T-cell (primary cell): ENCODE measurements around the gene NFKBIE. TPM values are rescaled to one million over a fixed set of nuclear protein-coding genes. Genes with fewer than 3 reads are reported as not detected.

Experiments
- ATAC-seq, 4 experiments: fragments of 200-7000 bp in 3 of 4; fragments of 150-1000 bp in 1 of 4; cut with Tn5 transposase; replicated peaks in 1 of 4; 1 replicate in 3 of 4; 2 replicates in 1 of 4; pipeline ENCODE4 v1.10.0; 2021; ENCODE audit warnings: moderate library complexity in 3 of 4, mild to moderate bottlenecking in 2 of 4, moderate number of reproducible peaks in 1 of 4
- CTCF ChIA-PET, 2 donors: fragments of 300-600 bp; sonication (Branson Sonifier 250); formaldehyde crosslinking; loops; one replicate each; lab custom pipeline; 2022; ENCODE audit warnings: antibody characterized with exemption in 2 of 2; lab: Charles Lee
- POLR2A ChIA-PET, 2 donors: fragments of 300-600 bp; sonication (Branson Sonifier 250); formaldehyde crosslinking; loops; one replicate each; lab custom pipeline; 2022; ENCODE audit warnings: antibody characterized with exemption in 2 of 2; lab: Charles Lee
- DNase-seq, 35 experiments: peaks; one replicate each; pipeline versions ENCODE4 v3.0.0 to v3.0.0-alpha.2; 2013 to 2023
- H3K27ac ChIP-seq: one replicate; pipeline ENCODE4 v1.5.1; 2013; ENCODE audit warnings: low read length
- H3K27me3 ChIP-seq, 2 experiments: replicated peaks in 1 of 2; 1 replicate in 1 of 2; 2 replicates in 1 of 2; pipeline versions ENCODE4 v1.6.1 to v1.7.0; 2013; ENCODE audit warnings: low read length in 1 of 2, mixed read lengths in 1 of 2; ENCODE audit not compliant: control insufficient read depth in 2 of 2, insufficient read depth in 2 of 2; ENCODE audit errors: extremely low read depth in 1 of 2
- H3K36me3 ChIP-seq, 2 donors: 1 replicate in 1 of 2; 2 replicates in 1 of 2; pipeline versions ENCODE4 v1.6.1 to v1.7.0; 2013; ENCODE audit warnings: low read length in 1 of 2; ENCODE audit not compliant: control insufficient read depth in 2 of 2, insufficient read depth in 1 of 2; ENCODE audit errors: extremely low read depth in 1 of 2
- H3K4me1 ChIP-seq, 2 experiments: 1 replicate in 1 of 2; 2 replicates in 1 of 2; pipeline versions ENCODE4 v1.6.1 to v1.7.0; 2013; ENCODE audit warnings: low read length in 2 of 2, mixed read lengths in 1 of 2; ENCODE audit not compliant: insufficient read depth in 2 of 2, control insufficient read depth in 1 of 2; ENCODE audit errors: extremely low read depth in 1 of 2
- H3K4me3 ChIP-seq, 2 donors: 1 replicate in 1 of 2; 2 replicates in 1 of 2; pipeline versions ENCODE4 v1.5.1 to v1.7.0; 2013; ENCODE audit warnings: mild to moderate bottlenecking in 2 of 2, low read length in 1 of 2, moderate library complexity in 1 of 2; ENCODE audit not compliant: control insufficient read depth in 1 of 2; ENCODE audit errors: extremely low read depth in 1 of 2
- H3K9me3 ChIP-seq: 2 replicates; pipeline ENCODE4 v1.7.0; 2013
- H3K27ac Mint-ChIP-seq, 2 donors: one replicate each; pipeline ENCODE4 v1.8.0; 2020 to 2021; ENCODE audit warnings: mild to moderate bottlenecking in 2 of 2, mixed read lengths in 2 of 2
- H3K27me3 Mint-ChIP-seq, 2 donors: one replicate each; pipeline ENCODE4 v1.8.0; 2021 to 2022; ENCODE audit warnings: mixed read lengths in 2 of 2
- H3K36me3 Mint-ChIP-seq: one replicate; pipeline ENCODE4 v1.8.0; 2021; ENCODE audit warnings: mixed read lengths
- H3K4me1 Mint-ChIP-seq, 3 donors: one replicate each; pipeline ENCODE4 v1.8.0; 2020 to 2022; ENCODE audit warnings: mixed read lengths in 3 of 3, mild to moderate bottlenecking in 1 of 3
- H3K4me3 Mint-ChIP-seq, 3 donors: one replicate each; pipeline ENCODE4 v1.8.0; 2020 to 2022; ENCODE audit warnings: mild to moderate bottlenecking in 3 of 3, mixed read lengths in 3 of 3, moderate library complexity in 3 of 3
- H3K9me3 Mint-ChIP-seq, 3 donors: one replicate each; pipeline ENCODE4 v1.8.0; 2020 to 2022; ENCODE audit warnings: mixed read lengths in 3 of 3
- WGBS: methylation state at CpG from one replicate; pipeline ENCODE4 v1.1.5; 2013; ENCODE audit warnings: missing lambda C conversion rate; ENCODE audit not compliant: insufficient coverage; 5-methylcytosine and 5-hydroxymethylcytosine counted together
- total RNA-seq, 35 experiments: library from RNA in 6 of 35; stranded (reverse) in 6 of 35; fragments of 120-200 nt in 1 of 35; gene quantifications; one replicate each; pipeline versions ENCODE4 v1.2.1 to v1.2.4 and lab custom pipeline; 2013 to 2026

The NFKBIE gene
- total RNA-seq, 5 donors from 2014 or later (not counting 1 experiment from before 2014, with no cell fraction given), result 9.9 to 35.0 (median 13.6) TPM

- Mint-ChIP-seq H3K4me3 (peak overlapping the region; percentile 88 to 95 (median 93)), H3K27ac (peak overlapping the region; percentile 90 to 98), H3K27me3 (peaks cover 0 to 3% of the 10 kb centered on the region in 2 donors), H3K4me1 (peaks cover 38 to 61% (median 48%) of the 10 kb centered on the region in 3 donors), H3K36me3 (peaks cover 11% of the 10 kb centered on the region), H3K9me3 (no peaks in the 10 kb centered on the region)
- DNase-seq, result peak in 12 of 35 experiments; percentile 5 to 76 (median 34)
- ChIA-PET CTCF (interaction anchor here in 1 of 2 donors (0.9 to 2.4 kb wide), 2 partner anchors 16 to 22 kb away, joined by 3 to 6 read pairs; no protein-coding TSS in a partner anchor), POLR2A (interaction anchor here in 1 of 2 donors (0.5 kb wide), 1 partner anchor 42 kb away, joined by 3 read pairs; no protein-coding TSS in a partner anchor)
- Histone ChIP-seq H3K4me3 (peak overlapping the region; percentile 79 to 82), H3K4me1 (peaks cover 17 to 41% of the 10 kb centered on the region in 2 experiments), H3K27ac (peak overlapping the region; percentile 87), H3K9me3 (no peaks in the 10 kb centered on the region), H3K36me3 (peaks cover 0 to 23% of the 10 kb centered on the region in 2 donors), H3K27me3 (peaks cover 0 to 6% of the 10 kb centered on the region in 2 experiments)
- ATAC-seq, result peak in 1 of 4 experiments; percentile 15
- WGBS, result 12% methylated on average over 6 of the region's 9 CpGs
Measured at GRCh38 chr6:44263354-44264100, 1.8 kb downstream of the NFKBIE start.

- 0% methylated on average over 1 of the region's 7 CpGs for WGBS
- POLR2A ChIA-PET, result interaction anchor here (0.5 to 1.0 kb wide), 3 partner anchors 15 to 41 kb away, joined by 3 read pairs; no protein-coding TSS in a partner anchor
- CTCF ChIA-PET, result interaction anchor here in 1 of 2 donors (1.5 to 2.4 kb wide), 2 partner anchors 11 to 15 kb away, joined by 6 to 7 read pairs; no protein-coding TSS in a partner anchor
- Histone ChIP-seq H3K36me3 (peaks cover 0 to 26% of the 10 kb centered on the region in 2 donors), H3K27me3 (no peaks in the 10 kb centered on the region), H3K4me3 (peak overlapping the region; percentile 7 to 82), H3K27ac (peak overlapping the region; percentile 87), H3K4me1 (peaks cover 17 to 49% of the 10 kb centered on the region in 2 experiments), H3K9me3 (no peaks in the 10 kb centered on the region)
- no peaks in the 10 kb centered on the region for H3K9me3 Mint-ChIP-seq
- peak in 1 of 35 experiments; percentile 51 for DNase-seq
- H3K27ac Mint-ChIP-seq, result peak overlapping the region; percentile 90 to 98
- no peaks in the 10 kb centered on the region for H3K27me3 Mint-ChIP-seq
- ATAC-seq, result no peak
- H3K4me1 Mint-ChIP-seq, result peaks cover 42 to 66% (median 57%) of the 10 kb centered on the region in 3 donors
- H3K36me3 Mint-ChIP-seq, result peaks cover 12% of the 10 kb centered on the region
- peak overlapping the region; percentile 88 to 95 (median 93) for H3K4me3 Mint-ChIP-seq
Measured at GRCh38 chr6:44262467-44263353, 2.6 kb downstream of the NFKBIE start.

DNA sequence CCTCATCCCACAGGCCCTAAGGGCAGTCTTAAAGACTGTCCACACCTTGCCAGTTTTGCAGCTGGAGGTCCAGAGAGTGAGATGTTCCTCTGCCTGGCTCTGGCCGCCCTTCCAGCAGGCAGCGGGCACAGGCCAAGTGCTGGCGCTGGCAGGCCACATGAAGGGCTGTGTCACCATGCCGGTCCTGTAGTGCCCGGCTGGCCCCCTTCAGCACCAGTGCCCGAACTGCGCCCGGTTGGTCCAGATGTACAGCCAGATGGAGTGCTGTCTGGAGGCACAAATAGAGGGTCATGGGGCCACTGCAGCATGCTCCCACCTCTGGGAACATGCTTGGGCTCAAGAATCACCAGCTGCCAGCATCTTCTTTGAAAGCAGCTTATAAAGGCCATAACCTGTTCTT lies 3.8 kb downstream of the NFKBIE start:
- no peak overlapping the region for H3K27ac ChIP-seq
- H3K4me3 ChIP-seq, result no peak overlapping the region
- peaks cover 20 to 56% of the 10 kb centered on the region in 2 experiments for H3K4me1 ChIP-seq
- Mint-ChIP-seq H3K4me1 (peaks cover 44 to 65% (median 58%) of the 10 kb centered on the region in 3 donors), H3K4me3 (no peak overlapping the region), H3K27ac (no peak overlapping the region), H3K36me3 (peaks cover 12% of the 10 kb centered on the region), H3K9me3 (no peaks in the 10 kb centered on the region), H3K27me3 (no peaks in the 10 kb centered on the region)
- ChIA-PET POLR2A (interaction anchor here (0.8 to 1.0 kb wide), 2 partner anchors 14 kb away, joined by 3 read pairs; no protein-coding TSS in a partner anchor), CTCF (interaction anchor here in 1 of 2 donors (0.6 to 2.4 kb wide), 3 partner anchors 10 to 764 kb away, joined by 6 to 7 read pairs (median 7); no protein-coding TSS in a partner anchor)
- peaks cover 0 to 26% of the 10 kb centered on the region in 2 donors for H3K36me3 ChIP-seq
- 97% methylated on average over 8 of the region's 8 CpGs for WGBS
- no peaks in the 10 kb centered on the region for H3K27me3 ChIP-seq
- DNase-seq, result no peak
- no peak for ATAC-seq
- H3K9me3 ChIP-seq, result no peaks in the 10 kb centered on the region

DNA sequence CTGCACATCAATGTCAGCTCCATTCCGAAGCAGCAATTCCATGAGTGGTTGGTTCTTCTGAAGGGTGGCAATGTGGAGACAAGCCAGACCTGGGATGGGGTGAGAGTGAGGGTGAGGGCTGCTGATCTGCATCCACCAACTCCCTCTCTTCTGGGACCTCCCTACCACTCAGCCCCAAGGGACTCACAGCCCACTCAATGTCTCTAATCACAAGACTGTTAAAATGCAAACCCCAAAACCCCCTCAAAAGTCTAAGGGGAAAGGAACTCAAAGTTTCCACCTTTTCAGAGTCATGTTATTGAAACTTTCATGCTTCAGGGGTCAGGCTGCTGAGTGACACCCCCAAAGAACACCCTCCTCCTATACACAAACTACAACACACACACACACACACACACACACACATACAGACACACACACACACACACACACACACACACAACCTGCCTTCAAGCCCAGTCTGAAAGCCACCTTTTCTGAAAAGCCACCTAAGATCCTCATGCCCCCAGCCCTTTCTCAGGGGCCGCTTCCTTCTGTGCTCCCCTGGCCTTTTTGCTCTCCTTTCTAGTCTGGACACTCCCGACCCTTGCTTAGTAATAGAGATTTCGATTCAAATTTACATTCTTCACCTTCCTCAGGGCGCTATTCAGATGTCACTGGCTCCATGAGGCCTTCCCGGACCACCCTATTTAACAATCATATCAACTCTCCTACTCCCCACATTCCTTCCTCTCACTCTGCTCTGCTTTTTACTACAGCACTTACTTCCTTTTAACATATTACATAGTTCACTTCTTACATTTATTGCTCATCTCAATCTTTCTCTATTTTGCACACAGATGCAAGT lies 4.7 kb downstream of the NFKBIE start:
- ChIA-PET CTCF (interaction anchor here in 1 of 2 donors (2.4 kb wide), 1 partner anchor 13 kb away, joined by 6 read pairs; no protein-coding TSS in a partner anchor), POLR2A (no interaction called here)
- Mint-ChIP-seq H3K27ac (peak overlapping the region in 1 of 2 donors; percentile 36), H3K9me3 (no peaks in the 10 kb centered on the region), H3K27me3 (no peaks in the 10 kb centered on the region), H3K36me3 (peaks cover 12% of the 10 kb centered on the region), H3K4me3 (no peak overlapping the region), H3K4me1 (peaks cover 50 to 69% (median 60%) of the 10 kb centered on the region in 3 donors)
- DNase-seq, result no peak
- no peaks in the 10 kb centered on the region for H3K27me3 ChIP-seq
- H3K27ac ChIP-seq, result no peak overlapping the region
- H3K4me3 ChIP-seq, result no peak overlapping the region
- H3K9me3 ChIP-seq, result no peaks in the 10 kb centered on the region
- ATAC-seq, result no peak
- H3K4me1 ChIP-seq, result peaks cover 22 to 61% of the 10 kb centered on the region in 2 experiments
- peaks cover 0 to 28% of the 10 kb centered on the region in 2 donors for H3K36me3 ChIP-seq
- WGBS, result 95% methylated on average over 4 of the region's 6 CpGs

DNA sequence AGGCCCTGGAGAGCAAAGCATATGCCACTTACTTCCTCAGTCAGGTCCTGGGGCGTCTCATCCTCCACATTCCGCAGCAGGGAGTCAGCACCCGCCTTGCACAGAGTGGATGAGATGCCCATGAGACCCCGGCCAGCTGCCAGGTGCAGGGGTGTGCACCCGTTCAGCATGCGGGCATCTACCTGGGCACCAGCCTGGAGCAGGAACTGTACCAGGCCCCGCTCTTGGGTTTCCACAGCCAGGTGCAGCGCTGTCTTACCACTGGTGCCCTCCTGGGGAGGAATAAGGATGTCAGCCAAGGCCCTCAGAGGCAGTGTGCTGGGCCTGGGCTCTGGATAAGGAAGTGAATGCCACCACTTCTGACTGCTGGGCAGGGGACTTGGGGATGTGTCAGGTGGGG lies 5.3 kb downstream of the NFKBIE start:
- DNase-seq, result no peak
- CTCF ChIA-PET, result no interaction called here

More for the DNA sequence above, 5.3 kb downstream of the NFKBIE start:
- H3K27me3 ChIP-seq, result no peaks in the 10 kb centered on the region
- peaks cover 3 to 35% of the 10 kb centered on the region in 2 donors for H3K36me3 ChIP-seq
- no peak overlapping the region for H3K27ac ChIP-seq
- peaks cover 22 to 63% of the 10 kb centered on the region in 2 experiments for H3K4me1 ChIP-seq
- Mint-ChIP-seq H3K27ac (peak overlapping the region in 1 of 2 donors; percentile 36), H3K4me3 (no peak overlapping the region), H3K27me3 (no peaks in the 10 kb centered on the region), H3K9me3 (no peaks in the 10 kb centered on the region), H3K4me1 (peaks cover 56 to 74% (median 66%) of the 10 kb centered on the region in 3 donors), H3K36me3 (peaks cover 12% of the 10 kb centered on the region)
- 94% methylated on average over 8 of the region's 8 CpGs for WGBS
- no peak for ATAC-seq
- no peaks in the 10 kb centered on the region for H3K9me3 ChIP-seq
- H3K4me3 ChIP-seq, result no peak overlapping the region
- POLR2A ChIA-PET, result interaction anchor here in 1 of 2 donors (0.5 kb wide), 1 partner anchor 689 kb away, joined by 3 read pairs; no protein-coding TSS in a partner anchor
